ENCODE measurements around the gene TMEM9. TPM values are rescaled to one million over a fixed set of nuclear protein-coding genes. Genes with fewer than 3 reads are reported as not detected.

TMEM9 gene
- total and polyA plus RNA-seq, 2 donors (not counting 3 experiments of a cell fraction or from before 2014, with no cell fraction given) = 39.3 to 96.1 TPM

GRCh38 chr1:201139306-201139705 is 15.0 kb downstream of the TMEM9 start:
- H3K4me3 ChIP-seq (replicated peaks in 1 of 3; ENCODE audit: insufficient read depth in 1 of 3, low read depth in 1 of 3, low read length in 3 of 3) = no peak overlapping the region
- H4K20me1 ChIP-seq (replicated peaks; ENCODE audit: control insufficient read depth, extremely low read depth, insufficient read depth, low read length) = no peaks in the 10 kb centered on the region
- no peaks in the 10 kb centered on the region for H3K9me3 ChIP-seq (replicated peaks; ENCODE audit: control insufficient read depth, insufficient read depth, low read length)
- peaks cover 0 to 42% of the 10 kb centered on the region in 2 experiments for H3K36me3 ChIP-seq (ENCODE audit: control insufficient read depth in 2 of 2, extremely low read depth in 1 of 2, insufficient read depth in 2 of 2, low read length in 2 of 2)
- no peak overlapping the region for H2AFZ ChIP-seq (ENCODE audit: low read depth, low read length)
- dilution Hi-C loops (cut with MboI; ENCODE audit: extremely low pct_ligation_motif_present, low sequenced_read_pairs) = no loop called here
- ChIA-PET POLR2A (no interaction called here), CTCF (interaction anchor here (0.8 to 1.2 kb wide), 3 partner anchors 10 to 167 kb away, joined by 3 read pairs; partner anchors contain the start of gene ASCL5)
- DNase-seq (ENCODE audit: low read depth, low spot score) = no peak
- H3K4me1 ChIP-seq (ENCODE audit: control insufficient read depth, extremely low read depth, insufficient read depth, low read length) = no peaks in the 10 kb centered on the region
- FAIRE-seq = no peak
- intact Hi-C loops (cut with micrococcal nuclease) = no loop called here
- H3K9ac ChIP-seq (replicated peaks; ENCODE audit: extremely low read depth, insufficient read depth, low read length) = no peak overlapping the region
- no peaks in the 10 kb centered on the region for H3K27me3 ChIP-seq (ENCODE audit: control insufficient read depth in 2 of 2, insufficient read depth in 2 of 2, low read length in 2 of 2)
- H3K27ac ChIP-seq (ENCODE audit: insufficient read depth, low read depth, low read length) = no peak overlapping the region
- no peak overlapping the region for H3K4me2 ChIP-seq (ENCODE audit: insufficient read depth, low read length)
- no peaks in the 10 kb centered on the region for H3K79me2 ChIP-seq (ENCODE audit: control insufficient read depth, insufficient read depth, low read length)
- no peak for TF ChIP-seq EZH2 (IDR thresholded peaks at IDR 0.05; ENCODE audit: borderline replicate concordance, low read depth, low read length, severe bottlenecking)
- TF ChIP-seq POLR2AphosphoS5 (IDR thresholded peaks at IDR 0.05; ENCODE audit: insufficient read depth, low read depth, low read length) = no peak
- TF ChIP-seq POLR2A (IDR thresholded peaks at IDR 0.05; ENCODE audit: low read depth, low read length) = no peak
- no peak for TF ChIP-seq GATA2 (IDR thresholded peaks at IDR 0.05; ENCODE audit: insufficient read depth, insufficient read length, low read depth, low read length)
- no peak for TF ChIP-seq CTCF (IDR thresholded peaks at IDR 0.05; ENCODE audit: extremely low read depth in 1 of 2, insufficient read depth in 1 of 2, low read depth in 1 of 2, low read length in 2 of 2)
- TF ChIP-seq FOS (IDR thresholded peaks at IDR 0.05; ENCODE audit: borderline replicate concordance, insufficient read depth, low read length) = no peak
- no peak for TF ChIP-seq JUN (IDR thresholded peaks at IDR 0.05; ENCODE audit: borderline replicate concordance, insufficient read depth, insufficient read length, low read depth)
- no peak for TF ChIP-seq MYC (IDR thresholded peaks at IDR 0.05; ENCODE audit: low read depth, low read length)
- TF ChIP-seq MAX (IDR thresholded peaks at IDR 0.05; ENCODE audit: insufficient read depth, insufficient read length) = no peak
- H3K9me1 ChIP-seq (replicated peaks; ENCODE audit: control insufficient read depth, extremely low read depth, insufficient read depth, low read length) = no peaks in the 10 kb centered on the region
- BruUV-seq (replicated peaks) = no TSS peak
